IPS-18c (cell line): ENCODE results near the gene MYO5B.

Experiments used
- H3K4me3 ChIP-seq: 2 replicates; pipeline ENCODE4 v1.7.0; 2013; ENCODE audit warnings: low read depth, mild to moderate bottlenecking, low read length, moderate library complexity; ENCODE audit not compliant: insufficient read depth
- H3K9me3 ChIP-seq: one replicate; pipeline ENCODE4 v1.6.1; 2013; ENCODE audit warnings: mild to moderate bottlenecking, low read length, moderate library complexity; ENCODE audit not compliant: control insufficient read depth, insufficient read depth

Gene MYO5B

GRCh38 chr18:50192995-50193795 lies 1.8 kb downstream of the MYO5B start:
- no peaks in the 10 kb centered on the region for H3K9me3 ChIP-seq
- peak overlapping the region; percentile 75 for H3K4me3 ChIP-seq

- Histone ChIP-seq H3K9me3 (no peaks in the 10 kb centered on the region), H3K4me3 (no peak overlapping the region)
These were observed 4.0 kb downstream of the MYO5B start for GRCh38 chr18:50190926-50191325.

GRCh38 chr18:50190236-50190635 lies 4.7 kb downstream of the MYO5B start:
- Histone ChIP-seq H3K4me3 (no peak overlapping the region), H3K9me3 (no peaks in the 10 kb centered on the region)

DNA sequence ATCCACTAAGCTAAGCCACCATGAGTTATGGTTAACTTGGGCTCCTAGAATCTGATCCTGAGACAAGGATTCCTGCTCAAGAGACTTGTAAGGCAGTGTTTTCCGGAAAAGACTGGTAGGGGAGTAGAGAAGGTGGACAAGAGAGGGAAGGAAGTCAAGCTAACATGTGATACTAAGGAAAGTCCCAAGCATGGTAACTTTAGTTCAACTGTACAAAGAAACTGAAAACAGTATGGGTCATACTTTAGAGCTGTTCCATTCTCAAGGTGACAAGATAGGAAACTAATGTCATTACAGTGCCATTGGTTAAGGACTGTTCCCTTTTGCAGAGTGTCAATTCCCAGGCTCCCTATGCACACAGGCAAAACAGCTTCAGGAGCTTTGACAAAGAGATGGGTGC lies 5.8 kb downstream of the MYO5B start:
- Histone ChIP-seq H3K9me3 (no peaks in the 10 kb centered on the region), H3K4me3 (no peak overlapping the region)

DNA sequence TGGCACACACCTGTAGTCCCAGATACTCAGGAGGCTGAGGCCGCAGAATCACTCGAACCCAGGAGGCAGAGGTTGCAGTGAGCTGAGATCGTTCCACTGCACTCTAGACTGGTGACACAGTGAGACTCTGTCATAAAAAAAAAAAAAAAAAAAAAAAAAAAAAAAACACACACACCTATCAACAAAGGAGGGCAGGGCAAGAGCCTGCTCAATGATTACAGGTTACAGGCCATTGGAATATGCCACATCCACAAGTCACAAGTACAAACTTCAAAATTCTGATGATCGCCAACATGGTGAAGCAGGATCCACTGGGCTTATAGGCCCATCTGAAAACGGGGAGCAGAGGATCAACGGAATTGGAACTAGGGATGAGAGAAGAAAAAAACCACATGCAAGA lies 6.3 kb downstream of the MYO5B start:
- Histone ChIP-seq H3K9me3 (no peaks in the 10 kb centered on the region), H3K4me3 (no peak overlapping the region)

- no peak overlapping the region for H3K4me3 ChIP-seq
- H3K9me3 ChIP-seq = no peaks in the 10 kb centered on the region
These were observed 7.3 kb downstream of the MYO5B start for GRCh38 chr18:50187659-50188058.

DNA sequence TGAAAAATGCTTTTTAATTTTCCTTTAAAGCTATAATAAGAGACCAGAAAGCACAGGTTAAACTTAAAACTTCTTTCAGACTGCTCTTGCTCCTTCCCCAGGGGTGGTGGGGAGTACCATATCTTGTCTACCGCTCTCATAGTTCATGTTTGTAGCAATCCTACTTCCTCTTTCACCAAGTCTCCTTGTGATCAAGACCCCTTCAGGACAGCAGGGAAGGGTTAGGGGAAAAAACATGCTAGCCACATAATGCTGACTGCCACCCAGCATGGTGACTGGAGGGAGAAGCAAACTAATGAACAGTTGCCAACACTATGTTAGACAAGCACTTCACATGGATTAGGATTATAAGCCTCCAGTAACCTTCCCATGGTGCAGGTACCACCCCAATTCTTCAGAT lies 8.6 kb downstream of the MYO5B start:
- no peaks in the 10 kb centered on the region for H3K9me3 ChIP-seq

GRCh38 chr18:50183556-50183955 lies 11.4 kb downstream of the MYO5B start:
- H3K9me3 ChIP-seq = no peaks in the 10 kb centered on the region
- H3K4me3 ChIP-seq = no peak overlapping the region

More for the DNA sequence above, 8.6 kb downstream of the MYO5B start:
- no peak overlapping the region for H3K4me3 ChIP-seq

GRCh38 chr18:50182511-50182910 lies 12.4 kb downstream of the MYO5B start:
- H3K9me3 ChIP-seq = no peaks in the 10 kb centered on the region
- no peak overlapping the region for H3K4me3 ChIP-seq

GRCh38 chr18:50181590-50181989 lies 13.4 kb downstream of the MYO5B start:
- no peak overlapping the region for H3K4me3 ChIP-seq
- H3K9me3 ChIP-seq = no peaks in the 10 kb centered on the region

DNA sequence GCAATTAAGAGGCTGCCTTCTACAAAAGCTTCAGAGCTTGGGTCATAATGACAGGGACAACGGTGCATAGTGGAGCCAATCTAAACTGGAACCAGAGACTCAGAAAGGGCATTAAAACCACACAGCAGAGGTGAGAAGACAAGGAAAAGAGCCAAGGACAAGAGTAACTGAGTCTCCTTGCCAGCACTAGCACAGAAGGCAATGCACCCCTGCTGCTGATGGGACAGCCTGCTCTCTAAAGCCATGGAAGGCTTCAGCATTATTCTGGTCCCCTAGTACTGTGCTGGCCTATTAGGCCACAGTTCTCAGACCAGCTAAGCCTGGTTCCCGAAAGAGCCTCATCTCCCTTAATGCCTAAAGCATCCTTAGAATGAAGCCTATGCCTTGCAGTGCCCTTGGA lies 15.5 kb downstream of the MYO5B start:
- Histone ChIP-seq H3K4me3 (no peak overlapping the region), H3K9me3 (no peaks in the 10 kb centered on the region)

DNA sequence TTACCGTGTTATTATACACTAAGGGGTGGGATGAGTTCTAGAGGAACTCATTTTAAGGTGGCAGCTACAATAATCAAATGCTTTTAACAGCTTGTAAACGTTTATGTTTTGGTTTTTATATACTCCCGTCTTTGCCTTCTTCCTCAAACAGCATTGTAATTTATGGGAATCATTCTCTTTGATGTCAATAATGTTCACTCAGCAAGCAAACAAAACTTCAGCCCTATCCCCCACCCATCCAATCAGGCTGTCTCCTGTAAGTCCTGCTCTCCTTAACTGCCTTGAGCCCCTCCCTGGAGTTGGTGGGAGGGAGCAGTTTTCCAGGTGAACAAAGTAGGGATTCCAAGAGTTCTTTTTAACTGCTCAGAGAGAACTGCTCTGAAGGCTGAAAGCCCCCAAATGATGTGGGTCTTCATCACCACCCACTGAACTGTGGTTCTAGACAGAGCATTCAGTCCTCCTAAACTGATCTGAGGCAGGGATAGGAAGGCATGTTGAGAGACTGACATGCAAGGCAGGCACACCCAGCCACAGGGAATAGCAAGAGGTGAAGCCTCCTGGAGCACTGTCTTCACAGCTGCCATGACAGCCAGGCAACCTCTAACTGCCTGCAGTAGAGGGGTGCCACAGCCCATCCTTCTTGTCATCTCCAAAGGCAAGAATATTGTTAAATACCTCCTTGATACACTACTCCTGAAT lies 17.5 kb downstream of the MYO5B start:
- H3K4me3 ChIP-seq = no peak overlapping the region
- no peaks in the 10 kb centered on the region for H3K9me3 ChIP-seq

DNA sequence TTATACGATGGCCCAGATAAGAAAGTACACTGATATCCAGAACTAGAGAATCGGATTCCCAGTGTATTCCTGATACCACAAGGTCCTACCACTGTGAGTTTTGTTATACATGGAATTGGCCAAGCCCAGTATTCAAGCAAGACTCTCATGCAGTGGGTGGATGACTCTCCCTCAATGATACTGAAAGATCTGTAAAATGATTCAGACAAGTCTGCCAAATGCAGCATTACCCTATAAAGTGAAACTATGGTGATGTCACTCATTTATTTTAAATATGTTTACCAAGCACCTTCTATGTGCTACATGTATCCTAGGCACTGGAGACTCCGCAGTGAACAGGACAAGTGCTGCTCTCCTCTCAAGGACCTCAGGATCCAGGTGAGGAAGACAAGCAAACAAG lies 22.6 kb downstream of the MYO5B start:
- H3K9me3 ChIP-seq = no peaks in the 10 kb centered on the region

GRCh38 chr18:50171406-50171805 lies 23.5 kb downstream of the MYO5B start:
- Histone ChIP-seq H3K9me3 (no peaks in the 10 kb centered on the region), H3K4me3 (no peak overlapping the region)

More for the DNA sequence above, 22.6 kb downstream of the MYO5B start:
- no peak overlapping the region for H3K4me3 ChIP-seq

- H3K9me3 ChIP-seq = no peaks in the 10 kb centered on the region
- H3K4me3 ChIP-seq = no peak overlapping the region
These were observed 24.9 kb downstream of the MYO5B start for GRCh38 chr18:50170004-50170403.

DNA sequence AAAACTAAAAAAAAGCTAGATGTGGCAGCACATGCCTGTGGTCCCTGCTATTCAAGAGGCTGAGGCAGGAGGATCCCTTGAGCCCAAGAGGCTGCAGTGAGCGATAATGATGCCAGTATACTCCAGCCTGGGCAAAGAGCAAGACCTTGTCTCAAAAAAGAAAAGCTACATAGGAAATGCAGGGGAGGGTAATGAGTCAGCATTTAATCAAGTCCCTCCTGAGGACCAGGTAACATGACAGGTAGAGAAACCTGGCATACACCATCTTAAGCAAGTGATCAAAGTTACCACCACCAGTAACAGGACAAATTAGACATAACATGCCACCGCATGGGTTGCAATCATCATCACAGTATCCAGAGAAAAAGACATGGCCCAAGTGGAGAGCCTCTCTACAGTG lies 25.8 kb downstream of the MYO5B start:
- H3K9me3 ChIP-seq = no peaks in the 10 kb centered on the region

DNA sequence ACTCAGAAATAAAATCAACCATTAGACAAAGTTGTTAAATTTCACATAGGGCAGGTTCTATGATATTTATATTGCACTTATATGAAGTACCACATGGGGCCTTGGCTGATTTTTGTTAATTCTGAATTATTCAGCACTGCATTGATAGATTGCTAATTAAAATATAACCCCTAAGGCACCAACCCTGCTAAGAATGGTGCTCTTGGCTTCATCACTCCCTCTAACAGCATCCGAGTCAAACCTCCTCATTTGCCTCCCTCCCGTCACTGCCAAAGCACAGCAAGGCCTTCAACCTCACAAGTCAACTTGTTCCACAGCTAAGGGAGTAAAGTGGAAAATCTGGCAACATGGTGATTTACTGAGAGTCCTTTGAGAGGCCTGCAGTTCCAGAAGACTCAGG lies 27.0 kb downstream of the MYO5B start:
- H3K9me3 ChIP-seq = no peaks in the 10 kb centered on the region
- H3K4me3 ChIP-seq = no peak overlapping the region

More for the DNA sequence above, 25.8 kb downstream of the MYO5B start:
- H3K4me3 ChIP-seq = no peak overlapping the region

DNA sequence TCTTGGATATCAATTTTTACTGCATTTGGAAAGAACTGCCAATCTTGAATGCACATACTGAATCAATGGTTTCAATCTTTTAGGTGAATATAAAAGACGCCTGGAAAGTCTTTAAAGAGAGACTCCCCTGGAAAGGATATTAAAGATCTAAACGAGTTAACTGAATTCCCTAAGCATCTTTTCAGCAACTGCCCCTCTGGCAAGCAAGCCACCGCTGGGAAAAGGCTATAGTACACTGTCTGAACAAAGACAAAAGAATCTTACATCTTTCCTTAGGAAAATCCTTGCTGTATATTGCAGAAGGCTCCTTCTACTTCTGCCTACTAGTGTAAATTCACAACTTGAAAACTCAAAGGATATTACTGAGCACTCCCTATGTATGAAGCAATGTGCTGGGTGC lies 28.0 kb downstream of the MYO5B start:
- H3K4me3 ChIP-seq = no peak overlapping the region

More for the DNA sequence above, 28.0 kb downstream of the MYO5B start:
- no peaks in the 10 kb centered on the region for H3K9me3 ChIP-seq
